Measurements from ENCODE around the gene DDX28. TPM values are rescaled to one million over a fixed set of nuclear protein-coding genes. Genes with fewer than 3 reads are reported as not detected.
"Not testable (repeated sequence)": the region's sequence is repeated elsewhere in the genome, so short reads cannot be mapped to it uniquely, and the experiment has no call there.

The DDX28 gene
- total RNA-seq, 1 donor from 2014 or later, result 23.9 TPM

DNA sequence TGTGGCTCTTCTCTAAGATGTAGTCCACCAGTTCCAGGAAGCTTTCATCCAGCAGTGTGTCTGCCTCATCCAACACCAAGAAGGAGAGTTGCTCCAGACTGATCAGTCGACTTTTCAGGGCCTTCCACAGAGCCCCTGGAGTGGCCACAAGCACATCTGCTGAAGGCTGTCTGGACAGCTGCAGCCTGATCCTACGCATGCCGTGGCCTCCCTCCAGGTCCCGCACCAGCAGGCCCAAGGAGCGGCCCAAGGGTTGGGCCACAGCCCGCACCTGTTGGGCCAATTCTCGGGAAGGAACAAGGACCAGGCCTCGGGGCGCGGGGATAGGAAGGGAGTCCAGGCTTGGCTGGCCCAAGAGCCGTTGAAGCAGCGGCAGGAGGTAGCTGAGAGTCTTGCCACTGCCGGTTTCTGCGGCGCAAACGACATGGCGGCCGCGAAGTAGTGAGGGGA is 729 bp downstream of the DDX28 start:
- Mint-ChIP-seq H3K27ac (peak overlapping the region; percentile 96), H3K27me3 (no peaks in the 10 kb centered on the region), H3K9me3 (no peaks in the 10 kb centered on the region), H3K4me1 (peaks cover 21% of the 10 kb centered on the region), H3K4me3 (peak overlapping the region; percentile 95), H3K36me3 (ENCODE audit: low read depth) (peaks cover 29% of the 10 kb centered on the region)
- DNase-seq, result no peak
- intact Hi-C loops (cut with micrococcal nuclease), result loop anchor here (2.0 to 5.0 kb wide), 3 partner anchors 30 to 85 kb away; partner anchors contain the start of genes PSMB10 and SLC12A4

GRCh38 chr16:68021490-68021889 is 1.5 kb downstream of the DDX28 start:
- peak overlapping the region; percentile 95 for H3K4me3 Mint-ChIP-seq
- H3K27me3 Mint-ChIP-seq, result no peaks in the 10 kb centered on the region

GRCh38 chr16:68019167-68019680 is 3.8 kb downstream of the DDX28 start:
- Mint-ChIP-seq H3K27ac (no peak overlapping the region), H3K9me3 (no peaks in the 10 kb centered on the region), H3K36me3 (ENCODE audit: low read depth) (peaks cover 18% of the 10 kb centered on the region), H3K4me1 (peaks cover 18% of the 10 kb centered on the region), H3K27me3 (no peaks in the 10 kb centered on the region), H3K4me3 (no peak overlapping the region)
- intact Hi-C loops (cut with micrococcal nuclease), result no loop called here
- no peak for DNase-seq

More at GRCh38 chr16:68021490-68021889, 1.5 kb downstream of the DDX28 start:
- H3K27ac Mint-ChIP-seq, result peak overlapping the region; percentile 96
- peaks cover 21% of the 10 kb centered on the region for H3K4me1 Mint-ChIP-seq
- peaks cover 23% of the 10 kb centered on the region for H3K36me3 Mint-ChIP-seq (ENCODE audit: low read depth)
- no peaks in the 10 kb centered on the region for H3K9me3 Mint-ChIP-seq
- intact Hi-C loops (cut with micrococcal nuclease), result loop anchor here (5.0 kb wide), 1 partner anchor 84 kb away; the partner anchor contains the start of gene PSMB10
- DNase-seq, result no peak

DNA sequence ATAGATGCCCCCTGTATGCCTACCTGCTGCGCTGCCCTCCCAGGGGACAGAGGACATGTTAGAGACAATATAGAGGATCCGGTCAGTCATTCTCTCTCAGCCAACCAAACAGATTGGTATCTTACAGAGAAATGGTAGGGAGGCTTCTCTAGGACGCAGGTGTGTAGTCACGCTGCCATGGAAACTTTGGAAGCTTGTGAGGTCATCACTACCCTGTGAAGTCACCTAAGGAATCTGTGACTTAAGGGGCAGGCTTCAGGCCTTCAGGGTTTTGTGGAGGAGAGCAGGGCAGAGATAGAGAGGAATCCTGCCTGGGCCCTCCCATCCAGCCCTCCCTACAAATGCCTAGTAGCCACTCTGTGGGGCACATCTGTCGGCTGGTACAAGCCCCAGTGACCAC is 7.4 kb downstream of the DDX28 start, which contains the start of gene DPEP2NB:
Gene DPEP2NB, minus strand, starts transcription at position 231 of the 400 bp plus-strand sequence. Its CDS starts 141 bp downstream, at position 90.
- intact Hi-C loops (cut with micrococcal nuclease), result no loop called here
- no peaks in the 10 kb centered on the region for H3K9me3 Mint-ChIP-seq
- no peak within 1 kb of the TSS for H3K27ac Mint-ChIP-seq
- peaks cover 4% of the 10 kb centered on the region for H3K36me3 Mint-ChIP-seq (ENCODE audit: low read depth)
- no peaks in the 10 kb centered on the region for H3K27me3 Mint-ChIP-seq
- peaks cover 9% of the 10 kb centered on the region for H3K4me1 Mint-ChIP-seq
- DNase-seq, result no peak
- H3K4me3 Mint-ChIP-seq, result no peak within 1 kb of the TSS

DNA sequence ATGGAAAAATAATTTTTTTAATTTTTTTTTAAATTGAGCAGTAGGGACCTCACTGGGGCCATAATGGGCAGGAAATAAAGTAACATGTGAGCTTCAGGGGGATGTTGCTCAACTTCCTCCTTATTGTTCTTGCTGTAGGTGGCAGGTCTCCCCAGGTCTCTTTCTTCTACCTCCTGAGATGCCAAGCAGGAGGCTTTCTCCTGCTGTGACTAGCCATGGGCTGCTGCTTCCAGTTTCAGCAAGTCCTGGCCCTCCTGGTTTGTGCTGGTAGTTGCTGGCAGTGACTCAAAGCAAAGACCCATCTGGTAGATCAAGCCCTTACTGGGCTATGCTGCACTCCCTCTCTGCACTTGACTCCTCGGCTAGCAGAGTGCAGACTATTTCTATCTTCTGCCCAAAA is 9.6 kb downstream of the DDX28 start:
- no peak for DNase-seq
- no peaks in the 10 kb centered on the region for H3K27me3 Mint-ChIP-seq
- no peaks in the 10 kb centered on the region for H3K9me3 Mint-ChIP-seq
- H3K36me3 Mint-ChIP-seq (ENCODE audit: low read depth), result no peaks in the 10 kb centered on the region
- intact Hi-C loops (cut with micrococcal nuclease), result no loop called here
- peaks cover 9% of the 10 kb centered on the region for H3K4me1 Mint-ChIP-seq
- no peak overlapping the region for H3K27ac Mint-ChIP-seq
- no peak overlapping the region for H3K4me3 Mint-ChIP-seq

- H3K4me1 Mint-ChIP-seq, result peaks cover 21% of the 10 kb centered on the region
- H3K9me3 Mint-ChIP-seq; H3K4me3 Mint-ChIP-seq; H3K27me3 Mint-ChIP-seq; DNase-seq; H3K36me3 Mint-ChIP-seq (ENCODE audit: low read depth); intact Hi-C loops (cut with micrococcal nuclease): not testable (repeated sequence)
- peak overlapping the region; percentile 12 for H3K27ac Mint-ChIP-seq
Observed at GRCh38 chr16:68009872-68010271, 13.2 kb downstream of the DDX28 start.

DNA sequence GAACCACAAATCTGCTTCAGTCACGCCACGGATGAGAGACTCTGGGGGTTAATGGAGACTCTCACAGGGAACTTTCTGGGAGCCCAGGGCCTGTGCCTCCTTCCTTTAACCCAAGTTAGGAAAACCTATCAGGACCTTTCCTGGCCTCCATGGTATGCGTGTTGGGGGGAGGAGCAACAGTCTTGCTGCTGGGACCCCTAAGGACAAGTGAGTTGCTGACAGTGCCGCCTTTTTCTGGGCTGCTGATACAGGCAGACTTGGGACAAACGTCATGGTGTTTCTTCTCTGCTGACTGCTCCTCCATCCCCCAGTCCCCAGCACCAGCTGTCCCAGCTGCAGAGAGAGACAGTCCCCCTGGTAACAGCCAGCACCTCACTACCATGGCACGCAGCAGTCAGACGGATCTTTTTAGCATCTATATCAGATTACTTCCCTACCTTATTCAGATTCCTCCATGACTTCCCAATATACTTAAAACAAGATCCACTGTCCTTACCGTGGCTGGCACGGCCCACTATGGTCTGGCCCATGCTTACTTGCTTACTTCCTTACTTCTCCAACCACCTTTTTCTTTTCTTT is 13.8 kb downstream of the DDX28 start:
- Mint-ChIP-seq H3K4me1 (peaks cover 21% of the 10 kb centered on the region), H3K27me3 (no peaks in the 10 kb centered on the region), H3K4me3 (no peak overlapping the region), H3K36me3 (ENCODE audit: low read depth) (no peaks in the 10 kb centered on the region), H3K27ac (no peak overlapping the region), H3K9me3 (no peaks in the 10 kb centered on the region)
- no peak for DNase-seq
- intact Hi-C loops (cut with micrococcal nuclease), result no loop called here

- Mint-ChIP-seq H3K4me1 (peaks cover 15% of the 10 kb centered on the region), H3K27ac (peak overlapping the region; percentile 92), H3K27me3 (no peaks in the 10 kb centered on the region), H3K9me3 (no peaks in the 10 kb centered on the region), H3K4me3 (peak overlapping the region; percentile 25), H3K36me3 (ENCODE audit: low read depth) (no peaks in the 10 kb centered on the region)
- intact Hi-C loops (cut with micrococcal nuclease), result no loop called here
- peak; percentile 84 for DNase-seq
Observed at GRCh38 chr16:68005786-68006286, 17.2 kb downstream of the DDX28 start.

GRCh38 chr16:68005211-68005610 is 17.8 kb downstream of the DDX28 start:
- no peaks in the 10 kb centered on the region for H3K9me3 Mint-ChIP-seq
- intact Hi-C loops (cut with micrococcal nuclease), result no loop called here
- H3K27me3 Mint-ChIP-seq, result no peaks in the 10 kb centered on the region
- no peaks in the 10 kb centered on the region for H3K36me3 Mint-ChIP-seq (ENCODE audit: low read depth)
- H3K27ac Mint-ChIP-seq, result peak overlapping the region; percentile 92
- H3K4me3 Mint-ChIP-seq, result no peak overlapping the region
- no peak for DNase-seq
- peaks cover 19% of the 10 kb centered on the region for H3K4me1 Mint-ChIP-seq

DNA sequence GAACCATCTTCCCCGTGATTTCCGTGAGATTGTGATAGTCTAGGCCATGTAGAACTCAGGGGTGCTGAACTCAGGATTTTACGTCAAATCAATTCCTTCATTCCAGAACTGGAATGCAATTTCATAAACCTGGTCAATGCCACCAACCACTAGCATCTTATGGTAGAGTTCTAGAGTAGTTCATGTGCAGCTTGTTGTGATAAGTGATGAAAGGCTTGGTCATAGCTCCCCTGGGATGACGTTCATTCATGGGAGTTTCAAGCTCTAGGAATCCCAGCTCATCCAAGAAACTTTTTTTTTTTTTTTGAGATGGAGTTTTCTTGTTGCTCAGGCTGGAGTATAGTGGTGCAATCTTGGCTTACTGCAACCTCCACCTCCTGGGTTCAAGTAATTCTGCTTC is 20.0 kb downstream of the DDX28 start:
- DNase-seq, result no peak
- H3K27me3 Mint-ChIP-seq, result no peaks in the 10 kb centered on the region
- H3K4me1 Mint-ChIP-seq, result peaks cover 34% of the 10 kb centered on the region
- H3K36me3 Mint-ChIP-seq (ENCODE audit: low read depth), result no peaks in the 10 kb centered on the region
- no peak overlapping the region for H3K27ac Mint-ChIP-seq
- H3K9me3 Mint-ChIP-seq, result no peaks in the 10 kb centered on the region
- intact Hi-C loops (cut with micrococcal nuclease), result no loop called here
- H3K4me3 Mint-ChIP-seq, result no peak overlapping the region

GRCh38 chr16:68000450-68000849 is 22.6 kb downstream of the DDX28 start:
- no peaks in the 10 kb centered on the region for H3K36me3 Mint-ChIP-seq (ENCODE audit: low read depth)
- H3K4me1 Mint-ChIP-seq, result peaks cover 34% of the 10 kb centered on the region
- H3K9me3 Mint-ChIP-seq, result no peaks in the 10 kb centered on the region
- no peaks in the 10 kb centered on the region for H3K27me3 Mint-ChIP-seq
- intact Hi-C loops (cut with micrococcal nuclease), result no loop called here
- H3K4me3 Mint-ChIP-seq, result peak overlapping the region; percentile 80
- DNase-seq, result no peak
- peak overlapping the region; percentile 84 for H3K27ac Mint-ChIP-seq

- no peaks in the 10 kb centered on the region for H3K9me3 Mint-ChIP-seq
- peaks cover 37% of the 10 kb centered on the region for H3K4me1 Mint-ChIP-seq
- H3K4me3 Mint-ChIP-seq, result peak overlapping the region; percentile 80
- H3K36me3 Mint-ChIP-seq (ENCODE audit: low read depth), result no peaks in the 10 kb centered on the region
- no peaks in the 10 kb centered on the region for H3K27me3 Mint-ChIP-seq
- intact Hi-C loops (cut with micrococcal nuclease), result loop anchor here (5.0 kb wide), 1 partner anchor 227 kb away; no protein-coding TSS in a partner anchor
- DNase-seq, result peak; percentile 68
- H3K27ac Mint-ChIP-seq, result peak overlapping the region; percentile 84
Observed at GRCh38 chr16:67999985-68000384, 23.0 kb downstream of the DDX28 start.

DNA sequence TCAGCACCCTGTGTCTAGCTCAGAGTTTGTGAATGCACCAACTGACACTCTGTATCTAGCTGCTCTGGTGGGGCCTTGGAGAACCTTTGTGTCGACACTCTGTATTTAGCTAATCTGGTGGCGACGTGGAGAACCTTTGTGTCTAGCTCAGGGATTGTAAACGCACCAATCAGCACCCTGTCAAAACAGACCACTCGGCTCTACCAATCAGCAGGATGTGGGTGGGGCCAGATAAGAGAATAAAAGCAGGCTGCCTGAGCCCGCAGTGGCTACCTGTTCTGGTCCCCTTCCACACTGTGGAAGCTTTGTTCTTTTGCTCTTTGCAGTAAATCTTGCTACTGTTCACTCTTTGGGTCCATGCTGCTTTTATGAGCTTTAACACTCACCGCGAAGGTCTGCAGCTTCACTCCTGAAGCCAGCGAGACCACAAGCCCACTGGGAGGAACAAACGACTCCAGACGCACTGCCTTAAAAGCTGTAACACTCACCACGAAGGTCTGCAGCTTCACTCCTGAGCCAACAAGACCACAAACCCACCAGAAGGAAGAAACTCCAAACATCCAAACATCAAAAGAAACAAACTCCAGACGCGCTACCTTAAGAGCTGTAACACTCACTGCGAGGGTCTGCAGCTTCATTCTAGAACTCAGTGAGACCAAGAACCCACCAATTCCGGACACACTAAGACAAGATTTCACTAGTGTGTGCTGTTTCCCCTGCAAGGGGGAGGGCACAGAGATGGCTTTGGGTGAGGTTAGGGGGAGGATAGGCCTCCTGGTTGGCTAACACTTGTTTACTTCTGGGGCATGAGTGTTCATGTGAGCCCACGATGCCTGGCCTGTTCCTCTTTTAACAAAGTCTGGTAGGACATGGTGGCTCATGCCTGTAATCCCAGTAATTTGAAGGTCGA is 24.0 kb downstream of the DDX28 start, which contains the start of gene DPEP2:
Gene DPEP2, minus strand, starts transcription at position 706 of the 910 bp plus-strand sequence. CDS start 6,272 bp downstream, outside the sequence.
- peak; percentile 84 for DNase-seq
- intact Hi-C loops (cut with micrococcal nuclease), result loop anchor here (5.0 kb wide), 1 partner anchor 228 kb away; no protein-coding TSS in a partner anchor
- not testable (repeated sequence) for H3K9me3 Mint-ChIP-seq; H3K27me3 Mint-ChIP-seq; H3K36me3 Mint-ChIP-seq (ENCODE audit: low read depth)
- Mint-ChIP-seq H3K4me1 (peaks cover 40% of the 10 kb centered on the region), H3K27ac (peak within 1 kb of the TSS; percentile 84), H3K4me3 (peak within 1 kb of the TSS; percentile 80)

Measured in activated CD4-positive, alpha-beta T cell treated with anti-CD3 and anti-CD28 coated beads, Interleukin-2, amount 10 ng/mL, durations not matched to agents 24 days and 14 days (primary cell).